KOPT-K1 (cell line): ENCODE measurements around the gene FCHSD2.

Source experiments
- H3K27ac ChIP-seq: fragments of 200-600 bp; sonication (generic); 2 replicates; pipeline ENCODE4 v1.5.1; 2016; ENCODE audit warnings: antibody characterized with exemption, mild to moderate bottlenecking, low read depth, low read length; ENCODE audit not compliant: poor library complexity, severe bottlenecking
- H3K36me3 ChIP-seq: fragments of 200-600 bp; sonication (generic); 2 replicates; pipeline ENCODE4 v1.5.1; 2017; ENCODE audit warnings: antibody characterized with exemption, mild to moderate bottlenecking, low read length, moderate library complexity; ENCODE audit not compliant: insufficient read depth
- H3K9me3 ChIP-seq: fragments of 200-600 bp; sonication (generic); 2 replicates; pipeline ENCODE4 v1.5.1; 2017; ENCODE audit warnings: antibody characterized with exemption, low read length, mild to moderate bottlenecking; ENCODE audit not compliant: insufficient read depth, poor library complexity, severe bottlenecking

FCHSD2 gene

DNA sequence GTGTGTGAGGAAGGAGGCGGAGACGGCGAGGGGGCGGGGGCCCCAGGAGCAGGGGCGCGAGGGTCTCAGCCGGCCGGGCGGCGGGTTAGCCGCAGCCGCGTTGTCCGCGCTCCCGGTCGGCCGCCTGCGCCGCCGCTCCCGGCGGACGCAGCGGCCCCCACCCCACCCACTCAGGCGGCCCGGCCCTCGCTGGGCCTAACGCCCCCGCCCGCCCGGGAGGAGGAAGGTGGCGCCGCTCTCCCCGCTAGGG is at the start of gene FCHSD2:
Gene FCHSD2, minus strand, starts transcription at position 191 of the 250 bp plus-strand sequence. CDS start 441 bp downstream, outside the sequence.
- H3K27ac ChIP-seq: peak within 1 kb of the TSS; percentile 99
- no peaks in the 10 kb centered on the region for H3K9me3 ChIP-seq
- H3K36me3 ChIP-seq: peaks cover 23% of the 10 kb centered on the region

- H3K27ac ChIP-seq: no peak overlapping the region
- H3K36me3 ChIP-seq: no peaks in the 10 kb centered on the region
- H3K9me3 ChIP-seq: no peaks in the 10 kb centered on the region
Observed at GRCh38 chr11:73191151-73191550, 49.0 kb upstream of the FCHSD2 start.

DNA sequence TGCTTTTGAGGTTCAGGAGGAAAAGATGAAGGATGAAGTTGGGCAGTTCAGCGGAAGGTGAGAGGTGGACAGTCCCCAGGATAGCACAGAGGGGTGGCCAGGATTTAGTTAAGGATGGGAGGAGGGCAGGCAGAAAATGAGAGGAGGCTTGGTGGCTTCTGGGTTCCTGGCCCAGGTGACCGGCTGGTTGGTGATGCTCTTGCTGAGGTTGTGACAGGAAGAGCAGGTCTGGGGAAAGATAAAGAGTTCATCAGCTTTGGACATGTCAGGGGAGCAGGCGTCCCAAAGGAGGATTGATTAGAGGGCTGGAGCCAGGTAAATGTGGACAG is 48.4 kb upstream of the FCHSD2 start:
- Histone ChIP-seq H3K27ac (no peak overlapping the region), H3K9me3 (no peaks in the 10 kb centered on the region), H3K36me3 (no peaks in the 10 kb centered on the region)

DNA sequence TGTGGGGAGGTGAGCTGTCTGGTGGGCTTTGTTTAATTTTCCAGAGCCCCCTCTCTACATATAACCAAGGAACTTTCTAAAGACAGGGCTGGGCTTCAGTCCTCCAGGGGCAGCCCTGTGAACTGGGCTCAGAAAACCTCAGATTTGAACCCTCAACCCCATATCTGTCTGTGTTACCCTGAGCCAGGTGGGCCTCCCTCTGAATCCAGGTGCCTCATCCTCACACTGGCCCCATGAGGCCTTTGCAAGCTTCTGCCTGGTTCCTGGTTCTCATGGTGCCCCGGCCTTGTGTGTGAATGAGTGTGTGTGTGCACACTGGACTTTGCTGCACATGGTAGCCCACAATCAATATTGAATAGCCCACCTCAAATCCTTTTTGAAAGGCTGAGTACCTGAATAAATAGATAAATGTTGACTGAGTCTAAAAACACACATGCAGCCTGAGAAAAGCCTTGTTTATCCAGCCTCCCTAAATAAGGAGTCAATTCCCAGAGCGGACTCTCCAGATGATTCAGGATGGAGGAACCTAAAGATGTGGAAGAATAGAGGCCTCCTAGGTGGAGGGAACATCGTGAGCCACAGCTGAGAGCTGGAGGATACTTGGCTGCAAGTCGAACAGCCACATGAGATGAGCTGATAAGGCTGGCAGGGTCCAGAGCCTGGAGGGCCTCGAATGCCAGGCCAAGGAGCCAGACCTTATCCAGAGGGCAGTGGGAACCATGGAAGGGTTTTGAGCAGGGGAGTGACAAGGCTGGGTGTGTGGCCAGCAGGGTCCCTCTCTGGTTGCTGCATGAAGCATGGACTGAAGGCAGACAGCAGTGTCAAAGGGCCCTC is 47.8 kb upstream of the FCHSD2 start:
- H3K9me3 ChIP-seq: no peaks in the 10 kb centered on the region
- H3K27ac ChIP-seq: no peak overlapping the region
- no peaks in the 10 kb centered on the region for H3K36me3 ChIP-seq

DNA sequence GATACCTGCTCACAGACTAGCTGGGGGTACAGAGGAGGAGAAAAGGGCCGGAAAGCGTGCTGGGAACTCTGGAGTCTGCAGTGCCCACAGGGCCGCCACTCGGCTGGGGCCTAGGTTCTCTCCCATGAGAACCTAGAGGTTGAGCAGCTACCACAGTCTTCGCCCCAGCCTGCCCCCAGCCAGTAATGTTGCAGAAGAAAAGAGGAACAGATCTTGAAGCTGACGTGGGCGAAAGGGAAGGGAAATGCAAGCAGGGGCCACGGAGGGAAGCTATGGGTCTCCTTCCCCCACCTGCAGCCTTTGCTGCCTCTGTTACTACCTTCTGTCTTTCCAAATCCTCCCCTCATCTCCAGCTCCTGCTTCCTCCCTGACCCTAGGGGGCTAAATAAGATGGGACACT is 47.2 kb upstream of the FCHSD2 start:
- Histone ChIP-seq H3K9me3 (no peaks in the 10 kb centered on the region), H3K27ac (no peak overlapping the region), H3K36me3 (no peaks in the 10 kb centered on the region)

DNA sequence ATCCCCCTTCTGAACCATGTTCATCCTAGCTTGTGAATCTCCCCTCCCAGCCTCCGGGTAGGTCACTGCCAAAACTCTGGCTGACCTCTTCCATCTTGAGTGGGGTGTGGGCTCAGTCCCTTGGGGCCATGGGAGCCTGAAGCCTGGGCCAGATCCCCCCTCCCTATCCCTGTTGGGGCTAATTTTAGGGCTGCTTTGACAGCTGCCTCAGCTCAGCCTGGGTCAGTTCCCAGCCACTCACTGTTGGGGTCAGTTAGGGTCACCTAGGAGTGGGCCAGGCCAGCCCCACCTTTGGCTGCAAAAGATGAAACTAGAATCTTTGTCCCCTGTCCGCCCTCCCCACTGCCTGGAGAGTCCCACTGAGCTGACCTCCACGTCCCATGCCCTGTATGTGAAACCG is 46.2 kb upstream of the FCHSD2 start:
- no peaks in the 10 kb centered on the region for H3K36me3 ChIP-seq
- no peak overlapping the region for H3K27ac ChIP-seq
- H3K9me3 ChIP-seq: no peaks in the 10 kb centered on the region

DNA sequence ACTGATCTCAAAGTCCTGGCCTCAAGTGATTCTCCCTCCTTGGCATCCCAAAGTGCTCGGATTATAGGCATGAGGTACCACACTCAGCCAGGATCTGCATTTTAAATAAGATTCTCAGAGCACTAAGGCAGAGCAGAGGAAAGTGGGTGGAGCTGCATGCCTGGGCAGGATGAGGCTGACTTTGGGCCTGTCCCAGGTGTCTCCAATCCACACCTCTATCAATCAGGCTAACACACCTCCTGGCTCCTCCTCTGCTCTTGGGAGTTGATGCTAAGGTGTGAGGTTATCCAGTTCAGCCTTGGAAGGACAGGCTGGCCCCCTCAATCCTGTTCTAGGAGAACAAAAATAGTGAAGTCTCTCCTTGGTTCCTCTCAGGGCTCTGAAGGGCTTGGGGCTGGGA is 45.7 kb upstream of the FCHSD2 start:
- Histone ChIP-seq H3K27ac (no peak overlapping the region), H3K36me3 (no peaks in the 10 kb centered on the region), H3K9me3 (no peaks in the 10 kb centered on the region)

DNA sequence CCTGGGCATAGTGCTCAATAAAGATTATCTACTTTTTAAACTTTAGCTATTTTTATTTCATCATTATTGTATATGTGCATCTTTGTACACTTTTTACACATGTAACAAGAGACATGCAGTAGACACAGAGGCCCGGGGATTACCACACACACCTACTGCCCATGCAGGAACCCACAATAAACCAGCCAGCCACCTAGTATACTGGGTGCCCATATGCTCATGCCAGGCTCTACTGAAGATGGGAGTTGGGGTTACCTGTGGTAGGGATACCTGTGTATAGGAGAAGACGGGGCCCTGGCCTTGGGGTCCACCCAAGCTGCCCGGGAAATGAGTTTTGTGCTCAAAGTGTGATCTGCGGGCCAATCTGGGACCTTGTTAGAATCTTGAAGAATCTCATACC is 44.8 kb upstream of the FCHSD2 start:
- Histone ChIP-seq H3K9me3 (no peaks in the 10 kb centered on the region), H3K27ac (no peak overlapping the region), H3K36me3 (no peaks in the 10 kb centered on the region)

GRCh38 chr11:73186294-73186850 is 44.3 kb upstream of the FCHSD2 start:
- Histone ChIP-seq H3K27ac (no peak overlapping the region), H3K36me3 (no peaks in the 10 kb centered on the region)

GRCh38 chr11:73185680-73186293 is 43.7 kb upstream of the FCHSD2 start:
- Histone ChIP-seq H3K36me3 (no peaks in the 10 kb centered on the region), H3K9me3 (no peaks in the 10 kb centered on the region), H3K27ac (no peak overlapping the region)

More at GRCh38 chr11:73186294-73186850, 44.3 kb upstream of the FCHSD2 start:
- H3K9me3 ChIP-seq: no peaks in the 10 kb centered on the region

DNA sequence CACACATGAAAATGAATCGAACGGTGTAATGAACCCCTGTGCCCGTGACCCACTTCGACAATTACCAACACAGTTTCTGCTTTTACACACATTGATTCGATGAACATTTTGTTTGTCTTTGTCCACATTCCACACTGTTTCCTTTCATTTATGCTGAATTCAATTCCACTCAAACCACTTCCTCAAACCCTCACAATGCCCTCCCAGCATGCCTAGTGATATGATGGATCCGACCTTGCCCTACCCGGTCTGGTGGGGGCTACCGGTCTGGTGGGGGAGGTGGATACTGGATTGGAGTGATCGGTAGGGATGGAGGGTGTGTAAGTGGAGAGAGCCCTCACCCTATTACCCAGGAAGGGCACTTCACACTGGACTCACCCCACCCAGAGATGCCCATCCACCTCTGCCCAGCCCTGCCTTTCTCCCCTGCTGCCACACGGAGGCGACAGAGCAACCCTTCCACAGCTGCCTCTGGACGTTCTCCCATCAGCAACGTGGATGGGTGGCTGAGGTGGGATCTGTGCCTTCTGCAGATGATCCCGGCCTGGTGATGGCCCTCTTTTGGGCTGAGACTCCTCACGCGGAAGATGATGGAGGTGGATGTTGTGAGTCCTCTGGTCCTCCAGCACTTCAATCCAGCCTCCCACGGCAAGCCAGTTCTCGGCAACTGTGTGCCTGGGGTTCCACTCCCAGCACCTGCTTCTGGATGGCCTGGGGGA is 43.0 kb upstream of the FCHSD2 start:
- Histone ChIP-seq H3K36me3 (no peaks in the 10 kb centered on the region), H3K9me3 (no peaks in the 10 kb centered on the region), H3K27ac (no peak overlapping the region)

- no peaks in the 10 kb centered on the region for H3K36me3 ChIP-seq
- no peak overlapping the region for H3K27ac ChIP-seq
- no peaks in the 10 kb centered on the region for H3K9me3 ChIP-seq
Observed at GRCh38 chr11:73182824-73183321, 40.8 kb upstream of the FCHSD2 start.

DNA sequence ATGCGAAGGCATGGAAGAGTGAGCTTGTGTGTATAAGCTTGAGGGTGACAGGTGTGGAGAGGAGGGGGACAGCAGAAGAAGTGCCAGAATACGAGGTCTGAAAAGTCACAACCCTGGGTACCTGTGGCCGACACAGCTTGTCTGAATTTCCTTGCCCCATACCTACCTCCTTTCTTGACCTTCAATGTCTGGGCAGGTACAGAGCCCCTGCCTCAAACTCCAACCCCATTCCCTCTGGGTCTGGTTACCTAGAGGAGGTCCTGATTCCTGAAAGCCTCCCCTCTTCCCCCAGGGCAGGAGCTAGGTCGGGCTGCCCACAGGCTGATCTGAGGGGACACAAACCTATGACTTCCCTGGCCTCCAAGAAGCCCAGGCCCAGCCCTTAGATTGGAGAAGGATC is 36.6 kb upstream of the FCHSD2 start:
- H3K9me3 ChIP-seq: no peaks in the 10 kb centered on the region
- H3K27ac ChIP-seq: no peak overlapping the region
- no peaks in the 10 kb centered on the region for H3K36me3 ChIP-seq

GRCh38 chr11:73177778-73178539 is 35.8 kb upstream of the FCHSD2 start:
- H3K9me3 ChIP-seq: no peaks in the 10 kb centered on the region
- H3K27ac ChIP-seq: peak overlapping the region; percentile 22
- H3K36me3 ChIP-seq: no peaks in the 10 kb centered on the region

GRCh38 chr11:73177380-73177777 is 35.3 kb upstream of the FCHSD2 start:
- no peaks in the 10 kb centered on the region for H3K36me3 ChIP-seq
- no peaks in the 10 kb centered on the region for H3K9me3 ChIP-seq
- peak overlapping the region; percentile 22 for H3K27ac ChIP-seq
